ENCODE data around the gene RRP9. TPM values are rescaled to one million over a fixed set of nuclear protein-coding genes. Genes with fewer than 3 reads are reported as not detected.
"Not testable (repeated sequence)": the region's sequence is repeated elsewhere in the genome, so short reads cannot be mapped to it uniquely, and the experiment has no call there.

RRP9 gene
- total RNA-seq, 1 donor from 2014 or later, result 15.4 TPM

GRCh38 chr3:51927061-51927977 is 14.4 kb downstream of the RRP9 start:
- Histone ChIP-seq H3K4me1 (no peaks in the 10 kb centered on the region), H3K27me3 (no peaks in the 10 kb centered on the region), H3K27ac (no peak overlapping the region), H3K4me3 (no peak overlapping the region), H3K9me3 (no peaks in the 10 kb centered on the region), H3K36me3 (peaks cover 0 to under 1% of the 10 kb centered on the region in 2 donors)
- intact Hi-C loops (cut with DNase I), result no loop called here
- DNase-seq (ENCODE audit: low spot score in 2 of 2), result peak in 1 of 2 donors; percentile 25
- no peak for TF ChIP-seq CTCF (IDR thresholded peaks at IDR 0.05)

GRCh38 chr3:51921081-51921578 is 20.6 kb downstream of the RRP9 start:
- H3K4me1 ChIP-seq, result no peaks in the 10 kb centered on the region
- DNase-seq (ENCODE audit: low spot score in 2 of 2), result no peak
- no peaks in the 10 kb centered on the region for H3K9me3 ChIP-seq
- intact Hi-C loops (cut with DNase I), result no loop called here
- no peak overlapping the region for H3K4me3 ChIP-seq
- no peaks in the 10 kb centered on the region for H3K36me3 ChIP-seq
- no peak overlapping the region for H3K27ac ChIP-seq
- no peak for TF ChIP-seq CTCF (IDR thresholded peaks at IDR 0.05)
- H3K27me3 ChIP-seq, result no peaks in the 10 kb centered on the region

GRCh38 chr3:51916418-51916817 is 25.3 kb downstream of the RRP9 start:
- Histone ChIP-seq H3K36me3 (no peaks in the 10 kb centered on the region), H3K4me3 (no peak overlapping the region), H3K4me1 (no peaks in the 10 kb centered on the region), H3K9me3 (no peaks in the 10 kb centered on the region), H3K27ac (no peak overlapping the region), H3K27me3 (no peaks in the 10 kb centered on the region)
- intact Hi-C loops (cut with DNase I), result no loop called here
- DNase-seq (ENCODE audit: low spot score in 2 of 2), result no peak
- no peak for TF ChIP-seq CTCF (IDR thresholded peaks at IDR 0.05)

- Histone ChIP-seq H3K27ac (no peak overlapping the region), H3K9me3 (no peaks in the 10 kb centered on the region)
- no peak for TF ChIP-seq CTCF (IDR thresholded peaks at IDR 0.05)
Observed at GRCh38 chr3:51908026-51908425, 33.7 kb downstream of the RRP9 start.

GRCh38 chr3:51904034-51904823 is 37.5 kb downstream of the RRP9 start:
- no peak for DNase-seq (ENCODE audit: low spot score in 2 of 2)
- intact Hi-C loops (cut with DNase I), result no loop called here
- Histone ChIP-seq H3K9me3 (no peaks in the 10 kb centered on the region), H3K4me1 (no peaks in the 10 kb centered on the region), H3K27me3 (no peaks in the 10 kb centered on the region), H3K36me3 (no peaks in the 10 kb centered on the region), H3K27ac (no peak overlapping the region), H3K4me3 (no peak overlapping the region)
- no peak for TF ChIP-seq CTCF (IDR thresholded peaks at IDR 0.05)

More at GRCh38 chr3:51908026-51908425, 33.7 kb downstream of the RRP9 start:
- intact Hi-C loops (cut with DNase I), result no loop called here
- no peak overlapping the region for H3K4me3 ChIP-seq
- DNase-seq (ENCODE audit: low spot score in 2 of 2), result no peak
- no peaks in the 10 kb centered on the region for H3K4me1 ChIP-seq
- H3K36me3 ChIP-seq, result no peaks in the 10 kb centered on the region
- H3K27me3 ChIP-seq, result no peaks in the 10 kb centered on the region

GRCh38 chr3:51902361-51902760 is 39.3 kb downstream of the RRP9 start:
- H3K27ac ChIP-seq; H3K4me1 ChIP-seq; intact Hi-C loops (cut with DNase I); H3K4me3 ChIP-seq; H3K27me3 ChIP-seq; H3K9me3 ChIP-seq; H3K36me3 ChIP-seq; DNase-seq (ENCODE audit: low spot score in 2 of 2): not testable (repeated sequence)

GRCh38 chr3:51900043-51900442 is 41.7 kb downstream of the RRP9 start:
- H3K4me1 ChIP-seq; H3K9me3 ChIP-seq; H3K36me3 ChIP-seq; H3K27me3 ChIP-seq; DNase-seq (ENCODE audit: low spot score in 2 of 2); H3K4me3 ChIP-seq; H3K27ac ChIP-seq; intact Hi-C loops (cut with DNase I): not testable (repeated sequence)
